Mesendoderm (in vitro differentiated cells): ENCODE measurements around the gene BOLL. TPM values are rescaled to one million over a fixed set of nuclear protein-coding genes. Genes with fewer than 3 reads are reported as not detected.
"Not testable (repeated sequence)": the region's sequence is repeated elsewhere in the genome, so short reads cannot be mapped to it uniquely, and the experiment has no call there.

Source experiments
- DNase-seq: peaks from one replicate; pipeline ENCODE4 v3.0.0; 2013
- H2AK5ac ChIP-seq: 2 replicates; pipeline ENCODE4 v1.6.1; 2013; ENCODE audit warnings: low read length, inconsistent platforms
- H2BK120ac ChIP-seq: 2 replicates; pipeline ENCODE4 v1.6.1; 2013; ENCODE audit warnings: low read depth, mild to moderate bottlenecking, low read length, moderate library complexity, mixed read lengths
- H2BK15ac ChIP-seq: replicated peaks from 2 replicates; pipeline ENCODE4 v1.6.1; 2013; ENCODE audit warnings: low read depth, mild to moderate bottlenecking, moderate library complexity
- H2BK5ac ChIP-seq: 2 replicates; pipeline ENCODE4 v1.6.1; 2013; ENCODE audit warnings: low read length, inconsistent platforms
- H3K18ac ChIP-seq: 2 replicates; pipeline ENCODE4 v1.6.1; 2013; ENCODE audit warnings: mild to moderate bottlenecking, low read length, mixed read lengths
- H3K23ac ChIP-seq: one replicate; pipeline ENCODE4 v1.6.1; 2013; ENCODE audit warnings: low read length
- H3K27ac ChIP-seq: 2 replicates; pipeline ENCODE4 v1.5.1; 2013; ENCODE audit warnings: low read depth, mild to moderate bottlenecking, inconsistent platforms, low read length, moderate library complexity
- H3K27me3 ChIP-seq: 2 replicates; pipeline ENCODE4 v1.6.1; 2013; ENCODE audit warnings: low read length, control low read depth, mild to moderate bottlenecking, inconsistent platforms; ENCODE audit not compliant: insufficient read depth, poor library complexity
- H3K36me3 ChIP-seq: 2 replicates; pipeline ENCODE4 v1.6.1; 2013; ENCODE audit warnings: low read length, inconsistent platforms; ENCODE audit not compliant: control insufficient read depth, insufficient read depth
- H3K4ac ChIP-seq: one replicate; pipeline ENCODE4 v1.6.1; 2013; ENCODE audit warnings: low read depth, mild to moderate bottlenecking, low read length, moderate library complexity
- H3K4me1 ChIP-seq: 2 replicates; pipeline ENCODE4 v1.6.1; 2013; ENCODE audit warnings: low read depth, low read length, inconsistent platforms; ENCODE audit not compliant: control insufficient read depth
- H3K4me2 ChIP-seq: 2 replicates; pipeline ENCODE4 v1.6.1; 2013; ENCODE audit warnings: low read length
- H3K4me3 ChIP-seq: 2 replicates; pipeline ENCODE4 v1.5.1; 2013; ENCODE audit warnings: mild to moderate bottlenecking, low read length
- H3K56ac ChIP-seq: one replicate; pipeline ENCODE4 v1.6.1; 2013; ENCODE audit warnings: low read length
- H3K79me1 ChIP-seq: 2 replicates; pipeline ENCODE4 v1.6.1; 2013; ENCODE audit warnings: low read length, inconsistent platforms
- H3K79me2 ChIP-seq: 2 replicates; pipeline ENCODE4 v1.6.1; 2013; ENCODE audit warnings: mild to moderate bottlenecking, low read length; ENCODE audit not compliant: control insufficient read depth, insufficient read depth
- H3K9ac ChIP-seq: 2 replicates; pipeline ENCODE4 v1.6.1; 2013; ENCODE audit warnings: low read length, inconsistent platforms
- H4K5ac ChIP-seq: one replicate; pipeline ENCODE4 v1.6.1; 2013; ENCODE audit warnings: low read length
- H4K8ac ChIP-seq: one replicate; pipeline ENCODE4 v1.6.1; 2013; ENCODE audit warnings: low read depth, mild to moderate bottlenecking, control low read depth, low read length, moderate library complexity
- WGBS: extraction: QIAGEN DNeasy Blood & Tissue Kit; methylation state at CpG from one replicate; pipeline ENCODE4 v1.1.7; 2013; ENCODE audit warnings: low lambda C conversion rate, missing lambda C conversion rate; ENCODE audit not compliant: insufficient coverage; ENCODE audit errors: extremely low coverage; 5-methylcytosine and 5-hydroxymethylcytosine counted together
- polyA plus RNA-seq, 2 experiments: library from polyadenylated mRNA; stranded (reverse); fragments of 200-250 nt; gene quantifications; one replicate each; pipeline ENCODE4 v1.2.3, GENCODE V29; 2013

Gene BOLL, protein sequence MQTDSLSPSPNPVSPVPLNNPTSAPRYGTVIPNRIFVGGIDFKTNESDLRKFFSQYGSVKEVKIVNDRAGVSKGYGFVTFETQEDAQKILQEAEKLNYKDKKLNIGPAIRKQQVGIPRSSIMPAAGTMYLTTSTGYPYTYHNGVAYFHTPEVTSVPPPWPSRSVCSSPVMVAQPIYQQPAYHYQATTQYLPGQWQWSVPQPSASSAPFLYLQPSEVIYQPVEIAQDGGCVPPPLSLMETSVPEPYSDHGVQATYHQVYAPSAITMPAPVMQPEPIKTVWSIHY
- 0.15 TPM for polyA plus RNA-seq (2013, experiment 1 of 2)
- 0.08 TPM for polyA plus RNA-seq (2013, experiment 2 of 2)

- DNase-seq: no peak
- Histone ChIP-seq H3K18ac (no peak within 1 kb of the TSS), H2BK5ac (no peak within 1 kb of the TSS), H4K5ac (no peak within 1 kb of the TSS), H3K4ac (no peak within 1 kb of the TSS), H2BK120ac (no peak within 1 kb of the TSS), H4K8ac (no peak within 1 kb of the TSS), H3K36me3 (no peaks in the 10 kb centered on the region), H3K79me1 (no peaks in the 10 kb centered on the region), H3K9ac (no peak within 1 kb of the TSS), H3K4me2 (no peak within 1 kb of the TSS), H2BK15ac (no peak within 1 kb of the TSS), H3K79me2 (no peaks in the 10 kb centered on the region), H3K23ac (no peak within 1 kb of the TSS), H3K4me3 (no peak within 1 kb of the TSS), H3K27ac (no peak within 1 kb of the TSS), H3K4me1 (no peaks in the 10 kb centered on the region), H3K56ac (no peak within 1 kb of the TSS), H2AK5ac (no peak within 1 kb of the TSS), H3K27me3 (no peaks in the 10 kb centered on the region)
- WGBS: no CpG with 5 or more reads among the region's 80 CpGs
Observed at GRCh38 chr2:197784956-197785941, at the start of gene BOLL. BOLL (minus strand) TSS chr2:197785319; CDS start chr2:197781850, 3,469 bp downstream.

GRCh38 chr2:197834771-197835170, 49.7 kb upstream of the BOLL start:
- H2BK5ac ChIP-seq, H3K4ac ChIP-seq, H3K4me1 ChIP-seq, H3K27me3 ChIP-seq, DNase-seq, H2BK120ac ChIP-seq, H3K9ac ChIP-seq, H3K56ac ChIP-seq, H3K27ac ChIP-seq, H3K23ac ChIP-seq, H4K5ac ChIP-seq, H2BK15ac ChIP-seq, H3K4me2 ChIP-seq, H3K36me3 ChIP-seq, H3K79me2 ChIP-seq, H3K4me3 ChIP-seq, H2AK5ac ChIP-seq, H3K18ac ChIP-seq, H3K79me1 ChIP-seq, H4K8ac ChIP-seq: not testable (repeated sequence)
- no CpG with 5 or more reads among the region's 2 CpGs for WGBS

GRCh38 chr2:197828464-197829135, 43.5 kb upstream of the BOLL start:
- Histone ChIP-seq H2AK5ac (no peak overlapping the region), H3K4me2 (no peak overlapping the region), H2BK5ac (no peak overlapping the region), H4K5ac (no peak overlapping the region), H3K4ac (no peak overlapping the region), H3K4me1 (no peaks in the 10 kb centered on the region), H2BK15ac (no peak overlapping the region), H3K79me2 (no peaks in the 10 kb centered on the region), H3K4me3 (no peak overlapping the region), H3K27me3 (no peaks in the 10 kb centered on the region), H2BK120ac (no peak overlapping the region), H3K9ac (no peak overlapping the region), H3K23ac (no peak overlapping the region), H3K36me3 (no peaks in the 10 kb centered on the region), H4K8ac (no peak overlapping the region), H3K27ac (no peak overlapping the region), H3K18ac (no peak overlapping the region), H3K79me1 (no peaks in the 10 kb centered on the region), H3K56ac (no peak overlapping the region)
- WGBS: no CpG with 5 or more reads among the region's 1 CpG
- no peak for DNase-seq

- H3K36me3 ChIP-seq: no peaks in the 10 kb centered on the region
- no peak overlapping the region for H2BK15ac ChIP-seq
- H3K56ac ChIP-seq: no peak overlapping the region
- H3K23ac ChIP-seq: no peak overlapping the region
- H3K27me3 ChIP-seq: no peaks in the 10 kb centered on the region
- WGBS: no CpG with 5 or more reads among the region's 2 CpGs
- H4K5ac ChIP-seq: no peak overlapping the region
- DNase-seq: no peak
- no peak overlapping the region for H4K8ac ChIP-seq
- H2BK5ac ChIP-seq: no peak overlapping the region
- H3K79me2 ChIP-seq: no peaks in the 10 kb centered on the region
- no peak overlapping the region for H2BK120ac ChIP-seq
- no peaks in the 10 kb centered on the region for H3K4me1 ChIP-seq
- no peaks in the 10 kb centered on the region for H3K79me1 ChIP-seq
- no peak overlapping the region for H3K27ac ChIP-seq
- no peak overlapping the region for H3K4ac ChIP-seq
- H3K4me2 ChIP-seq: no peak overlapping the region
- H2AK5ac ChIP-seq: no peak overlapping the region
- H3K18ac ChIP-seq: no peak overlapping the region
- no peak overlapping the region for H3K4me3 ChIP-seq
- H3K9ac ChIP-seq: no peak overlapping the region
Observed at GRCh38 chr2:197827618-197828017, 42.5 kb upstream of the BOLL start.

- Histone ChIP-seq H3K79me2 (no peaks in the 10 kb centered on the region), H3K27ac (no peak overlapping the region), H2BK15ac (no peak overlapping the region), H3K4me2 (no peak overlapping the region), H4K5ac (no peak overlapping the region), H3K56ac (no peak overlapping the region), H2BK120ac (no peak overlapping the region), H3K36me3 (no peaks in the 10 kb centered on the region), H3K23ac (no peak overlapping the region), H3K27me3 (no peaks in the 10 kb centered on the region), H3K4ac (no peak overlapping the region), H3K79me1 (no peaks in the 10 kb centered on the region), H3K4me3 (no peak overlapping the region), H2BK5ac (no peak overlapping the region), H3K18ac (no peak overlapping the region), H4K8ac (no peak overlapping the region), H3K4me1 (no peaks in the 10 kb centered on the region), H2AK5ac (no peak overlapping the region), H3K9ac (no peak overlapping the region)
- DNase-seq: no peak
- WGBS: no CpG with 5 or more reads among the region's 2 CpGs
Observed at GRCh38 chr2:197822333-197822732, 37.2 kb upstream of the BOLL start.
